Activated naive CD4-positive, alpha-beta T cell treated with anti-CD3 and anti-CD28 coated beads for 36 hours (primary cell): ENCODE data around the gene KCNJ9. TPM values are rescaled to one million over a fixed set of nuclear protein-coding genes. Genes with fewer than 3 reads are reported as not detected.
"Not testable (repeated sequence)": the region's sequence is repeated elsewhere in the genome, so short reads cannot be mapped to it uniquely, and the experiment has no call there.

ENCODE experiments used
- CTCF ChIA-PET: fragments of 350-600 bp; sonication (Branson Sonifier 250); formaldehyde crosslinking; loops from one replicate; lab custom pipeline; 2021; ENCODE audit warnings: antibody characterized with exemption; lab: Charles Lee
- DNase-seq: peaks from one replicate; pipeline ENCODE4 v3.0.0-alpha.2; 2020
- H3K27ac Mint-ChIP-seq: one replicate; pipeline ENCODE4 v1.8.0; 2021; ENCODE audit warnings: mild to moderate bottlenecking, mixed read lengths
- H3K27me3 Mint-ChIP-seq: one replicate; pipeline ENCODE4 v1.8.0; 2021; ENCODE audit warnings: low read depth, mixed read lengths
- H3K36me3 Mint-ChIP-seq: one replicate; pipeline ENCODE4 v1.8.0; 2021; ENCODE audit warnings: low read depth, mixed read lengths
- H3K4me1 Mint-ChIP-seq: one replicate; pipeline ENCODE4 v1.8.0; 2021; ENCODE audit warnings: low read depth, mixed read lengths
- H3K4me3 Mint-ChIP-seq: one replicate; pipeline ENCODE4 v1.8.0; 2021; ENCODE audit warnings: mild to moderate bottlenecking, moderate library complexity, mixed read lengths
- H3K9me3 Mint-ChIP-seq: one replicate; pipeline ENCODE4 v1.8.0; 2021; ENCODE audit warnings: mixed read lengths
- intact Hi-C: fragments of 100-400 bp; cut with micrococcal nuclease; formaldehyde crosslinking; loops from one replicate; pipeline ENCODE4 v1.15.1; 2023
- total RNA-seq, 2 experiments: library from RNA; stranded (reverse); gene quantifications; one replicate each; pipeline ENCODE4 v1.2.3, GENCODE V29; 2021

KCNJ9 gene
- total RNA-seq, 2 experiments from 2014 or later, result not detected

DNA sequence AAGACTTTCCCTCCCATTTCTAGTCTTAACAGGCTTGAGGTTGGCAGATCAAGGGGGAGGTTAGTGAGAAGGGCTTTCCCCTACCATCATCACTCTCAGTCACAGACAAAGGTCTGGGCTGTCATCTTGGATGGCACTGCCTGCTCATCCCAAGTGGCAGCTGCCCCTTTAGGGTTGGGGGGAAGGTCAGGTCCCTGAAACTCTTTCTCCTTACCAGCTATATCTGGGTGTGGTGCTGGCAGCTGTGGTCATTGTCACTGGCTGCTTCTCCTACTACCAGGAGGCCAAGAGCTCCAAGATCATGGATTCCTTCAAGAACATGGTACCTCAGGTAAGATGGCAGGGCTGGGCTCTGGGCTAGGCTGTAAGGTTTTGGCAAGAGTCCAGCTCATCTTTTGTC lies 42.4 kb downstream of the KCNJ9 start:
- Mint-ChIP-seq H3K9me3 (no peaks in the 10 kb centered on the region), H3K4me1 (no peaks in the 10 kb centered on the region), H3K27me3 (no peaks in the 10 kb centered on the region), H3K27ac (no peak overlapping the region), H3K36me3 (no peaks in the 10 kb centered on the region), H3K4me3 (no peak overlapping the region)
- CTCF ChIA-PET, result interaction anchor here (1.0 to 1.3 kb wide), 2 partner anchors 23 to 253 kb away, joined by 3 read pairs; no protein-coding TSS in a partner anchor
- DNase-seq, result no peak
- intact Hi-C loops, result no loop called here

DNA sequence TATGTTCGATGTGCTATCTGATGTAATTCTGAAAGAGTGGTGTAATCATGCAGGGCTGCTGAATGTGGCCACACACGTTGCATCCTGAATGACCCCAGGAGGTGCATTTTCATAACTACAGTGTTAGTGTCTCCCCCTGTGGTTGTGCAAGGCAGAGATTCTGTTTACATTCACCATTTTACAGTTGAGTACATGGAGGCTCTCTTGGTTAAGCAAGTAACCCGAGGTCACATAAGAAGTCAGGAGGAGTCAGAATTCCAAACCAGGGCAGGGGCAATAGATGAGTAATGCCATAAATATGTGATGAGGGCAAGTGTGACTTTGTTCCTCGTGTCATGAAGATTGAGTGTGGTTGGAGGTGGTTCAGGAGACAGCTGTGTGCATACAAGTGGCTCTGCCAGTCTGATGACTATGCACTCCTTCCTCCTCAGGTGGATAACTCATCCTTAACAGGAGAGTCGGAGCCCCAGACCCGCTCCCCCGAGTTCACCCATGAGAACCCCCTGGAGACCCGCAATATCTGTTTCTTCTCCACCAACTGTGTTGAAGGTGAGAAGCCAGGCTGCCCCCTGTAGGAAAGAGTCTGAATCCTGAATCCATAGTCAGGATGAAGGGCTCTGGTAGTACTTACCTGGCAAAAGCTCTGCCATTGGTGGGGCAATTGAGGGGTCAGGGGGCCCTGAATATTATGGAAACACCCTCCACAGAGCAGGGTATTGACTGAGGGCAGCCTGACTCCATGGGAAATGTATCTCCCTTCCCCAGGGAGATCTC lies 43.6 kb downstream of the KCNJ9 start:
- no peak for DNase-seq
- Mint-ChIP-seq H3K4me1 (no peaks in the 10 kb centered on the region), H3K27ac (no peak overlapping the region), H3K4me3 (no peak overlapping the region), H3K27me3 (no peaks in the 10 kb centered on the region), H3K36me3 (no peaks in the 10 kb centered on the region), H3K9me3 (no peaks in the 10 kb centered on the region)
- intact Hi-C loops, result no loop called here
- CTCF ChIA-PET, result no interaction called here

DNA sequence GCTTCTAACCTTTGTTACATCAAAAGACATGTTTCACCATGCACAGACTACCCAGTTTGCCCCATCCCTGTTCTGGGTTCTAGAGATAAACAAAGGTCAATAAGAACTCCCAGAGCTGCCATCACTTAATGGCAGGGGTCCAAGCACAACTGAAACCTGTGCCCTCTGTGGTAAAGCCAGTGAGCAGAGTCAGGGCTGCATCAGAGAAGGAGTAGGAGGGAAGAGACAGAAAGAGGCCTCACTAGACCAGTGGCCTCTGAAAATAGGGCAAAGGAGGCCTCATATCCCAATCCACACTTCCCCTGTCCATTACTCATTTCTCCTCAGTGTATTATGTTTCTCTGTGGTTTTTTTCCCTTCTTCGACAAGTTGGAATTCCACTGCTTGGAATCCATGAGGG lies 44.4 kb downstream of the KCNJ9 start:
- intact Hi-C loops, result no loop called here
- Mint-ChIP-seq H3K27ac (no peak overlapping the region), H3K27me3 (no peaks in the 10 kb centered on the region), H3K9me3 (no peaks in the 10 kb centered on the region), H3K36me3 (no peaks in the 10 kb centered on the region), H3K4me1 (no peaks in the 10 kb centered on the region), H3K4me3 (no peak overlapping the region)
- DNase-seq, result no peak
- CTCF ChIA-PET, result interaction anchor here (0.9 kb wide), 1 partner anchor 40 kb away, joined by 3 read pairs; no protein-coding TSS in a partner anchor

DNA sequence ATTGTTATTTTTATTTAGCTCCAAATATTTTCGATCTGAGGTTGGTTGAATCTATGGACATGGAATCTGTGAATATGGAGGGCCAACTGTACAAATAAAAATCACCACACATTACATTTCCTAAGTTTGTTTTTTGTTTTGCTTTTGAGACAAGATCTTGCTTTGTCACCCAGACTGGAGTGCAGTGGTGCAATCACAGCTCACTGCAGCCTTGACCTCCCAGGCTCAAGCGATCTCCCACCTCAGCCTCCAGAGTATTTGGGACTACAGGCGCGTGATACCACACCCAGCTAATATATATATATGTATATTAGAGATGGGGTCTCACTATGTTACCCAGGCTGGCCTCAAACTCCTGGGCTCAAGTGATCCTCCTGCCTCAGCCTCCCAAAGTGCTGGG lies 45.0 kb downstream of the KCNJ9 start:
- H3K36me3 Mint-ChIP-seq, DNase-seq, H3K27me3 Mint-ChIP-seq, H3K9me3 Mint-ChIP-seq, H3K27ac Mint-ChIP-seq, H3K4me3 Mint-ChIP-seq, H3K4me1 Mint-ChIP-seq, intact Hi-C loops: not testable (repeated sequence)
- CTCF ChIA-PET, result interaction anchor here (0.9 kb wide), 1 partner anchor 41 kb away, joined by 3 read pairs; no protein-coding TSS in a partner anchor

DNA sequence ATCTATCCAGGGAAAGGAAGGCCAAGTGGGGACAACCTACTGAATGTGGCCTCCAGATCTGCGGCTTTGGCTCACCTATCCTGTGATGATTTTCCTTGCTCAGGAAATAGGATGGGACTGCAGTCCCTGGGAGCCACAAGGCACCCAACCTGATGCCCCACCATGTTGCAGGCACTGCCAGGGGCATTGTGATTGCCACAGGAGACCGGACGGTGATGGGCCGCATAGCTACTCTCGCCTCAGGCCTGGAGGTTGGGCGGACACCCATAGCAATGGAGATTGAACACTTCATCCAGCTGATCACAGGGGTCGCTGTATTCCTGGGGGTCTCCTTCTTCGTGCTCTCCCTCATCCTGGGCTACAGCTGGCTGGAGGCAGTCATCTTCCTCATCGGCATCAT lies 46.0 kb downstream of the KCNJ9 start:
- Mint-ChIP-seq H3K4me1 (no peaks in the 10 kb centered on the region), H3K4me3 (no peak overlapping the region), H3K36me3 (no peaks in the 10 kb centered on the region), H3K27me3 (no peaks in the 10 kb centered on the region), H3K9me3 (no peaks in the 10 kb centered on the region), H3K27ac (no peak overlapping the region)
- intact Hi-C loops, result no loop called here
- no peak for DNase-seq
- CTCF ChIA-PET, result interaction anchor here (0.9 to 1.1 kb wide), 2 partner anchors 11 to 130 kb away, joined by 3 to 4 read pairs; no protein-coding TSS in a partner anchor

DNA sequence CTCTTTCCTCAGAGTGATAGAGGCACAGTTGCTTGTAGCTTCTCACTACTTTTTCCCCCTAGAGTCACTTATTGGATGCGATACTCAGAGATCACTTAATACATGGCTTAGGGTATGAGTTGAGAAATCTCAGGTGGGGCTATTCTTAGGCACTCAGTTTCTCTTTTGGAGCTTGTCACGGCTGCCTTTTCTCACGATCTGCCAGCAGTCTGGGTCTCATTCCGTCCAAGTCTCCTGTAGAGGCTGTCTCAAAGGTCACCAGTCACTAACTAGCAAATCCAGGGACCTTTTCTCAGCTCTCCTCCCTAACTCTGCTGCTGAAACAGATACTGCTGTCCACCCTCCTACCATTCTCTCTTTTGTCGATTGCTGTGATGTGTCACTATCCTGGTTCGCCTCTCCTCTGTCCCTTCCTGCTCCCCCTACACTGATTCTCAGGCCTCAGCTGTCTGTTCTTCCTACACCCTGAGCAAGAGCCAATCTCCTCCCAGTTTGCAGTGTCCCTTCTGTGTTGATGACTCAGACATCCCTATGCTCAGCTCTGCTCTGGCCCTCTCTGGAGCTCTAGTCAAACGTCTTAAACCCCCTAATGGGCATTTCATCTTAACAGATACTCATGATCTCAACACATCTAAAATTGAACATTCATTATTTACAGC lies 46.7 kb downstream of the KCNJ9 start:
- Mint-ChIP-seq H3K9me3 (no peaks in the 10 kb centered on the region), H3K27ac (no peak overlapping the region), H3K27me3 (no peaks in the 10 kb centered on the region), H3K4me1 (no peaks in the 10 kb centered on the region), H3K4me3 (no peak overlapping the region), H3K36me3 (no peaks in the 10 kb centered on the region)
- DNase-seq, result no peak
- CTCF ChIA-PET, result interaction anchor here (0.5 to 1.1 kb wide), 3 partner anchors 10 to 129 kb away, joined by 3 to 4 read pairs (median 3); no protein-coding TSS in a partner anchor
- intact Hi-C loops, result no loop called here

DNA sequence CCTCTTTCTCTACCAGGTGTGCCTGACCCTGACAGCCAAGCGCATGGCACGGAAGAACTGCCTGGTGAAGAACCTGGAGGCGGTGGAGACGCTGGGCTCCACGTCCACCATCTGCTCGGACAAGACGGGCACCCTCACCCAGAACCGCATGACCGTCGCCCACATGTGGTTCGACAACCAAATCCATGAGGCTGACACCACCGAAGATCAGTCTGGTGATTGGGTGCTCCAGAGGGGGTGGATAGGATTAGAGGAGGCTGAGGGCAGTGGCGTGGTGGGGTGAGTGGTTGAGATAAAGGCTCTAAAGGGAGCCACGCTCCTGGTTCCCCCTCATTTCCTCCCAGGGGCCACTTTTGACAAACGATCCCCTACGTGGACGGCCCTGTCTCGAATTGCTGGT lies 47.3 kb downstream of the KCNJ9 start:
- H3K4me1 Mint-ChIP-seq, result no peaks in the 10 kb centered on the region
- H3K27me3 Mint-ChIP-seq, result no peaks in the 10 kb centered on the region
- H3K4me3 Mint-ChIP-seq, result no peak overlapping the region
- no peak overlapping the region for H3K27ac Mint-ChIP-seq
- DNase-seq, result no peak
- intact Hi-C loops, result no loop called here
- no peaks in the 10 kb centered on the region for H3K36me3 Mint-ChIP-seq
- CTCF ChIA-PET, result no interaction called here
- H3K9me3 Mint-ChIP-seq, result no peaks in the 10 kb centered on the region

DNA sequence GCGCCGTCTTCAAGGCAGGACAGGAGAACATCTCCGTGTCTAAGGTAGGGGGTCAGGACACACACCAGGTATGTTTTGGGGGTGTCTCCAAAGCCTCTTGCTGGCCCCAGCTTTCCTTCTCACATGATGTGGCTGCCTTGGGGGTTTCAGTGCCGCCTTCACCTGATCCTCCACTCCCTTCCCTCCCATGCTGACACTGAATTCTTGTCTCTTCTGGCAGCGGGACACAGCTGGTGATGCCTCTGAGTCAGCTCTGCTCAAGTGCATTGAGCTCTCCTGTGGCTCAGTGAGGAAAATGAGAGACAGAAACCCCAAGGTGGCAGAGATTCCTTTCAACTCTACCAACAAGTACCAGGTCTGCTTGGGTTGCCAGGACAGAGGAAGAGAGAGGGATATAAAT lies 47.7 kb downstream of the KCNJ9 start:
- H3K27me3 Mint-ChIP-seq, result no peaks in the 10 kb centered on the region
- H3K4me3 Mint-ChIP-seq, result no peak overlapping the region
- no peaks in the 10 kb centered on the region for H3K36me3 Mint-ChIP-seq
- H3K9me3 Mint-ChIP-seq, result no peaks in the 10 kb centered on the region
- DNase-seq, result no peak
- no peaks in the 10 kb centered on the region for H3K4me1 Mint-ChIP-seq
- CTCF ChIA-PET, result interaction anchor here (0.6 to 1.8 kb wide), 2 partner anchors 43 to 83 kb away, joined by 4 to 6 read pairs; no protein-coding TSS in a partner anchor
- no peak overlapping the region for H3K27ac Mint-ChIP-seq
- intact Hi-C loops, result no loop called here

DNA sequence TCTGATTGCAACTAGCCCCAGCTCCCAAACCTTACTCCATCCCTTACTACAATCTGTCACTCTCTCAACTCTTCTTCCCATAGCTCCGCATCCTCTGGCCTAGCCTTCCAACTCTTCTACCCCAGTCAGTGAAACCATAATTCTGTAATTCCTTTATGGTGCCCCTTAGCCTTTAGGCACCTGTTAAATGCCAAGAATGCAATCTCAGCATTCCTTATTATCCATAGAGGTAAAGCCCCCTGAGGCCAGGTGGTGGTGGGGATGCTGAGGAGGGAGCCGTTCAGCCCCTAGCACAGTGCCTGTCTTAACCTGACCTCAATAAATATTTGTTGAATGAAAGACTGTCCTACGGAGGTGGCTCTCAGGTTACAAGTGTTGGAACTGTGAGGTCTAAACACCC lies 48.2 kb downstream of the KCNJ9 start:
- no peaks in the 10 kb centered on the region for H3K36me3 Mint-ChIP-seq
- H3K27ac Mint-ChIP-seq, result no peak overlapping the region
- intact Hi-C loops, result no loop called here
- H3K27me3 Mint-ChIP-seq, result no peaks in the 10 kb centered on the region
- CTCF ChIA-PET, result interaction anchor here (0.6 to 1.8 kb wide), 2 partner anchors 44 to 83 kb away, joined by 4 to 6 read pairs; no protein-coding TSS in a partner anchor
- no peak overlapping the region for H3K4me3 Mint-ChIP-seq
- no peak for DNase-seq
- no peaks in the 10 kb centered on the region for H3K9me3 Mint-ChIP-seq
- no peaks in the 10 kb centered on the region for H3K4me1 Mint-ChIP-seq

DNA sequence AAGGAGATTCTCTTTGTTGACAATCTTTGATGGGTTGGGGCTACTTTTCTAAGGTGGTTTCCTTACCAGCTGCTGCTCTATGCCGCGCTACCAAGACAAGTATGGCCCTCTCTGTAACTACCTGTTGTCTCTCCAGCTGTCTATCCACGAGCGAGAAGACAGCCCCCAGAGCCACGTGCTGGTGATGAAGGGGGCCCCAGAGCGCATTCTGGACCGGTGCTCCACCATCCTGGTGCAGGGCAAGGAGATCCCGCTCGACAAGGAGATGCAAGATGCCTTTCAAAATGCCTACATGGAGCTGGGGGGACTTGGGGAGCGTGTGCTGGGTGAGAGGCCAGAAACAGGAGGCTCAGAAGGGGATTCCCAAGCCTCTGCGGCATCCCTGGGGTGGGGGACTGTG lies 48.6 kb downstream of the KCNJ9 start:
- Mint-ChIP-seq H3K4me1 (no peaks in the 10 kb centered on the region), H3K27ac (no peak overlapping the region), H3K36me3 (no peaks in the 10 kb centered on the region), H3K9me3 (no peaks in the 10 kb centered on the region), H3K4me3 (no peak overlapping the region), H3K27me3 (no peaks in the 10 kb centered on the region)
- DNase-seq, result no peak
- CTCF ChIA-PET, result interaction anchor here (1.8 kb wide), 1 partner anchor 44 kb away, joined by 6 read pairs; no protein-coding TSS in a partner anchor
- intact Hi-C loops, result no loop called here

DNA sequence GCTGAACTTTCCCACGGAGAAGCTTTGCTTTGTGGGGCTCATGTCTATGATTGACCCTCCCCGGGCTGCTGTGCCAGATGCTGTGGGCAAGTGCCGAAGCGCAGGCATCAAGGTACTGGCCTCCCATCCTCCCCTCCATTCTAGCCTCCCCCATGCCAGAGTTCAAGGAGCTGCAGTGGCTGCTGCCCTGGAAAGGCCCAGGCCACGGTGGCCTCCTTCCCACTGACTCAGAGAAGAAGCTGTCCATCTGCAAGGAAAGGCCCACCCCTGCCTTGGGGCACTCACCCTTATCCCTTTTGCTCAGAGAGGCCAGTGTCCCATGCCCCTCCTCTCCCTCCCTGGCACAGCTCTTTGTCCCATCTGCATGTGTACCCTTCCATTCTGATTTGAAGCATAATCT lies 49.1 kb downstream of the KCNJ9 start:
- DNase-seq, result no peak
- CTCF ChIA-PET, result interaction anchor here (1.8 kb wide), 1 partner anchor 45 kb away, joined by 6 read pairs; no protein-coding TSS in a partner anchor
- Mint-ChIP-seq H3K27me3 (no peaks in the 10 kb centered on the region), H3K4me3 (no peak overlapping the region), H3K27ac (no peak overlapping the region), H3K4me1 (no peaks in the 10 kb centered on the region), H3K36me3 (no peaks in the 10 kb centered on the region), H3K9me3 (no peaks in the 10 kb centered on the region)
- intact Hi-C loops, result no loop called here

DNA sequence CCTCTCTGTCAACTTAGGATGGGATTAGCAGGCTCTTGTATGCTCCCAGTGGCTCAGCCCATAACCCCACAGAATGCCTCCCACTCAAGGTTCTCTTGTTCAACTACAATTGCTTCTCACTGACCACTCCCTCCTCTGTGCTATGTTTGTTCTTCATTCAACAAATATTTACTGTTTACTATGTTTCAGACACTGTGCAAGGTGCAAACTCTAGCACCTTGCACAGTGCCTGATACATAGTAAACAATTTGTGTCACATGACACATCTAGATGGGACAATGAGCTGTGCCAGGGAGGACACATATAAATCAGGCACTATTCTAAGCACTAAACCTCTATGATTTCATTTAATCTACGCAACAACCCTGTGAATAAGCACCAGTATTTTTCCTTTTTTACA lies 49.6 kb downstream of the KCNJ9 start:
- H3K27ac Mint-ChIP-seq, result no peak overlapping the region
- H3K36me3 Mint-ChIP-seq, result no peaks in the 10 kb centered on the region
- no peak for DNase-seq
- H3K4me1 Mint-ChIP-seq, result no peaks in the 10 kb centered on the region
- H3K4me3 Mint-ChIP-seq, result no peak overlapping the region
- no peaks in the 10 kb centered on the region for H3K9me3 Mint-ChIP-seq
- intact Hi-C loops, result no loop called here
- CTCF ChIA-PET, result interaction anchor here (1.7 kb wide), 1 partner anchor 52 kb away, joined by 5 read pairs; no protein-coding TSS in a partner anchor
- no peaks in the 10 kb centered on the region for H3K27me3 Mint-ChIP-seq
